ENCODE data around the gene PDE11A. TPM values are rescaled to one million over a fixed set of nuclear protein-coding genes. Genes with fewer than 3 reads are reported as not detected.
A peak's percentile ranks its signal among the peaks of the same experiment; 100 is the strongest.

PDE11A gene
- total RNA-seq, 2 donors from 2014 or later = 1.5 to 1.9 TPM

DNA sequence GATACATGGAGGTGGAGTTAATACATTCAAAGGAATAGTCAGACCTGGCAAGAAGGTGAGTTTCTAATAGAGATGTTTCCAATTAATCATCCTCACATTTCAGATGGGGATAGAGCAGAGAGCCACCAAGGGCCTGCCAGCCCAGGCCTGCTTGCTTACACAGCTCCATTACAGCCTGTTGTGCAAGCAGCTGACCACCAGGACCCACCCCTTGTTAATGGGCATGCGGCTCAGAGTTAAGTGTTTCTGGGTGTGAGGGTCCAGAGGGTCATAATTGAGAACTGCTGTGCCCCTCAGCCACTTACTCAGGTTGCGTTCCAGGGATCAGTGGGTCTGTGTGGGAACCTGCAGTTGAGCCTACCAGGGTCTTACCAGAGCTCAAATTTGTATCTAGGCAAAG lies 480.2 kb downstream of the PDE11A start:
- no peak overlapping the region for H3K9ac ChIP-seq (ENCODE audit: extremely low read depth, low read length, poor library complexity, severe bottlenecking)
- peak; percentile 38 for DNase-seq
- H3K27ac ChIP-seq (ENCODE audit: low read depth, low read length) = no peak overlapping the region
- no peaks in the 10 kb centered on the region for H3K36me3 Mint-ChIP-seq (ENCODE audit: low read depth)
- no peak overlapping the region for H3K27ac Mint-ChIP-seq
- H3K4me1 ChIP-seq (ENCODE audit: control insufficient read depth, insufficient read depth, low read length) = no peaks in the 10 kb centered on the region
- TF ChIP-seq, protein P1, sequence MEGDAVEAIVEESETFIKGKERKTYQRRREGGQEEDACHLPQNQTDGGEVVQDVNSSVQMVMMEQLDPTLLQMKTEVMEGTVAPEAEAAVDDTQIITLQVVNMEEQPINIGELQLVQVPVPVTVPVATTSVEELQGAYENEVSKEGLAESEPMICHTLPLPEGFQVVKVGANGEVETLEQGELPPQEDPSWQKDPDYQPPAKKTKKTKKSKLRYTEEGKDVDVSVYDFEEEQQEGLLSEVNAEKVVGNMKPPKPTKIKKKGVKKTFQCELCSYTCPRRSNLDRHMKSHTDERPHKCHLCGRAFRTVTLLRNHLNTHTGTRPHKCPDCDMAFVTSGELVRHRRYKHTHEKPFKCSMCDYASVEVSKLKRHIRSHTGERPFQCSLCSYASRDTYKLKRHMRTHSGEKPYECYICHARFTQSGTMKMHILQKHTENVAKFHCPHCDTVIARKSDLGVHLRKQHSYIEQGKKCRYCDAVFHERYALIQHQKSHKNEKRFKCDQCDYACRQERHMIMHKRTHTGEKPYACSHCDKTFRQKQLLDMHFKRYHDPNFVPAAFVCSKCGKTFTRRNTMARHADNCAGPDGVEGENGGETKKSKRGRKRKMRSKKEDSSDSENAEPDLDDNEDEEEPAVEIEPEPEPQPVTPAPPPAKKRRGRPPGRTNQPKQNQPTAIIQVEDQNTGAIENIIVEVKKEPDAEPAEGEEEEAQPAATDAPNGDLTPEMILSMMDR (conservative IDR thresholded peaks at IDR 0.05) = no peak
- WGBS, 2 experiments (ENCODE audit: insufficient coverage in 1 of 2, insufficient read length in 1 of 2) = 92 to 93% methylated on average over 2 of the region's 2 CpGs
- no peaks in the 10 kb centered on the region for H3K9me3 Mint-ChIP-seq
- H3K4me1 Mint-ChIP-seq = peaks cover 1% of the 10 kb centered on the region
- H3K27me3 ChIP-seq (ENCODE audit: control insufficient read depth, insufficient read depth, low read length, poor library complexity, severe bottlenecking) = no peaks in the 10 kb centered on the region
- no peak overlapping the region for H3K4me3 ChIP-seq (ENCODE audit: low read length)
- H3K9me3 ChIP-seq (ENCODE audit: control insufficient read depth, low read length) = no peaks in the 10 kb centered on the region
- H3K27me3 Mint-ChIP-seq (ENCODE audit: insufficient read depth) = no peaks in the 10 kb centered on the region
- no peak overlapping the region for H3K4me3 Mint-ChIP-seq
- no peaks in the 10 kb centered on the region for H3K36me3 ChIP-seq (ENCODE audit: control insufficient read depth, insufficient read depth, low read length)

DNA sequence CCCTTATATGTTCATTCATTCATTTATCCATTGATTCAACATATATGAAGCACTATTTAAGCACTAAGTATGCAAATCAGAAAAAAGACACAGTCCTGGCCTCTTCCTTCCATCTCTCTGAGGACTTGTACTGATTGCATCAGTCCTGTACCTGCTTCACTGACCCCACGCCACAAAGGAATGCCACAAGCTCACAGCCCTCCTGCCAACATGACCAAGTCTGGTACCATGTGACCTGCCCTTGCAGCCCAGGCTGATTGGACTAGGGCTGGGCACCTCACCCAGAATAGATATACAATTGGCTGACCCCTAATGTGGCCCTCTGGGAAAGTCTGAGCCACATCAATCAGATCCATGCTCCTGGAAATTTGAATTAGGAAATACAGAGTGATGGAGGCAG lies 483.4 kb downstream of the PDE11A start:
- no peaks in the 10 kb centered on the region for H3K36me3 ChIP-seq (ENCODE audit: control insufficient read depth, insufficient read depth, low read length)
- TF ChIP-seq, protein P1 (conservative IDR thresholded peaks at IDR 0.05) = no peak
- Mint-ChIP-seq H3K9me3 (no peaks in the 10 kb centered on the region), H3K4me3 (no peak overlapping the region), H3K27ac (no peak overlapping the region), H3K4me1 (no peaks in the 10 kb centered on the region), H3K36me3 (ENCODE audit: low read depth) (no peaks in the 10 kb centered on the region), H3K27me3 (ENCODE audit: insufficient read depth) (no peaks in the 10 kb centered on the region)
- H3K4me1 ChIP-seq (ENCODE audit: control insufficient read depth, insufficient read depth, low read length) = no peaks in the 10 kb centered on the region
- no peak overlapping the region for H3K9ac ChIP-seq (ENCODE audit: extremely low read depth, low read length, poor library complexity, severe bottlenecking)
- no peaks in the 10 kb centered on the region for H3K9me3 ChIP-seq (ENCODE audit: control insufficient read depth, low read length)
- H3K27me3 ChIP-seq (ENCODE audit: control insufficient read depth, insufficient read depth, low read length, poor library complexity, severe bottlenecking) = no peaks in the 10 kb centered on the region
- H3K4me3 ChIP-seq (ENCODE audit: low read length) = no peak overlapping the region
- WGBS, 2 experiments (ENCODE audit: insufficient coverage in 1 of 2, insufficient read length in 1 of 2) = 74% methylated on average over 1 of the region's 1 CpG; no CpG with 5 or more reads in 1 of the 2 experiments
- no peak for DNase-seq
- H3K27ac ChIP-seq (ENCODE audit: low read depth, low read length) = no peak overlapping the region

DNA sequence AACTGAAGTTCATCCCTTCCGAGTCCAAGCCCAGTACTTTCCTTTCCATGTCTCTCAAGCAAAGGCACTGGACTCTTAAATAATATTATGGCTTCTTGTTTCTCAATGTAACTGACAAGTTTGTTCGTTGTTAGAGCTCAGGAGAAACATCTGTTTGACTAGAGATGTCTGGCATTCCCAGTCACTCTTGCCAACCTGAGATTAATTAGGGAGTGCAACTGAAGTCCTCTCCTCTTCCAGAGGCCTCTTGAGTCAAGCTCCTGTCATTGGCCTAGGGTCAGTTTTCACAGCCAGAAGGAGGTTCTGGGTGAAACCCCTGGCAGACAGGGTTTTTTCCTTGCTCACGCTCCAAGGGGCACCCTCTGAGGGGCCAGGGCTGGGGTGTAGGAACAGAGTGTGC lies 483.9 kb downstream of the PDE11A start:
- Mint-ChIP-seq H3K4me3 (no peak overlapping the region), H3K27me3 (ENCODE audit: insufficient read depth) (no peaks in the 10 kb centered on the region), H3K4me1 (no peaks in the 10 kb centered on the region), H3K27ac (no peak overlapping the region), H3K9me3 (no peaks in the 10 kb centered on the region), H3K36me3 (ENCODE audit: low read depth) (no peaks in the 10 kb centered on the region)
- TF ChIP-seq, protein P1 (conservative IDR thresholded peaks at IDR 0.05) = no peak
- Histone ChIP-seq H3K36me3 (ENCODE audit: control insufficient read depth, insufficient read depth, low read length) (no peaks in the 10 kb centered on the region), H3K27me3 (ENCODE audit: control insufficient read depth, insufficient read depth, low read length, poor library complexity, severe bottlenecking) (no peaks in the 10 kb centered on the region), H3K27ac (ENCODE audit: low read depth, low read length) (no peak overlapping the region), H3K9me3 (ENCODE audit: control insufficient read depth, low read length) (no peaks in the 10 kb centered on the region), H3K9ac (ENCODE audit: extremely low read depth, low read length, poor library complexity, severe bottlenecking) (no peak overlapping the region), H3K4me1 (ENCODE audit: control insufficient read depth, insufficient read depth, low read length) (no peaks in the 10 kb centered on the region), H3K4me3 (ENCODE audit: low read length) (no peak overlapping the region)
- whole genome bisulfite sequencing, 2 experiments (ENCODE audit: insufficient coverage in 1 of 2, insufficient read length in 1 of 2) = 93 to 94% methylated on average over 2 to 3 of the region's 3 CpGs
- no peak for DNase-seq
